ENCODE measurements around the gene HLTF.
"Not testable (repeated sequence)": the region's sequence is repeated elsewhere in the genome, so short reads cannot be mapped to it uniquely, and the experiment has no call there.

HLTF gene

DNA sequence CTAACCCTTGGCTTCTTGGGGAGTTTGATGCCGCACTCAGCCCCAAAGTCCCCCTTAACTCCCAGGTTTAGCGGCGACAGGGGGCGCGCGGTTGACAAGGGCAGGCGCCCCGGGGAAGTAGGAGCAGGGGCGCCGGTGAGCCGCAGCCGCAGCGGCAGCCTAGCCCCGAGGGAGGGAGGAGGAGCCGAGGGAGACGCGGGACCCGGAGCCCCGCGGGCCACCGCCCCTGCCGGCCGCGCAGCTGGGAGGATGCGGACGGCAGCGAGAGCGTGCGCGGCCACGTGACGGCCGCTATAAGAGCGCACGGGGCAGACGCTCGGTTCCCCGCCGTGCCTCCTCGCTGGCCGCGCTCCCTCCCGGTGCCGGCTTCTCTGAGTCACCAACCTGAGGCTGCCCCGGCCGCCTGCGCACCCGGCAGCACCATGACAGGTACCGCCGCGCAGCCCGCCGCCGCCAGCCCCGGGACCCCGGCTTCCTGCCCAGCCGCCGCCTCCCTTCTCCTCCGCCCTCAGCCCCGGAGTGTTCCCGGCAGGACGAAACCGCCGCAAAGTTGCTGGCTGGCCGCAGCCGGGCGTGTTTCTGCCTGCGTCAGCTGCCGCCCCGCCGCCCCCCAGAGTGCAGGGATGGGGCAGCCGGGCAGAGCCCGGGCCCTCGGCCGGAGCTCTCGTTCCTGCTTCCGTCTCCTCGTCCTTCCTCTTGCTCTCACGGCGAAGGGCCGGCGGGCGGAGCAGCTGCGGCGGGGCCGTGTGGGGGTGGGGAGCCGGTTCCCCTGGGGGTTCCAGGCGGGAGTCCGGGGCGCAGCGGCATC lies 94.9 kb downstream of the HLTF start, which contains the start of gene GYG1:
TSS of gene GYG1 (plus strand) at position 322 of the 808 bp plus-strand sequence. CDS start at position 423, 101 bp downstream.
- peak within 1 kb of the TSS; percentile 75 for H3K9ac ChIP-seq (ENCODE audit: insufficient read length)
- no peak within 1 kb of the TSS for H3K27ac ChIP-seq
- H3K36me3 ChIP-seq (ENCODE audit: insufficient read depth, low read length), result no peaks in the 10 kb centered on the region
- H3K4me3 ChIP-seq, result peak within 1 kb of the TSS; percentile 93
- no peaks in the 10 kb centered on the region for H3K9me3 ChIP-seq (ENCODE audit: low read depth, low read length)
- no peak for TF ChIP-seq FOXP2 (optimal IDR thresholded peaks at IDR 0.05; ENCODE audit: control extremely low read depth, extremely low read length, insufficient read depth)
- peak; percentile 75 for TF ChIP-seq POLR2AphosphoS5 (IDR thresholded peaks at IDR 0.05; ENCODE audit: borderline replicate concordance, low read depth, low read length)
- no peak for TF ChIP-seq EZH2 (IDR thresholded peaks at IDR 0.05)
- DNase-seq (ENCODE audit: low read depth, low spot score), result no peak

DNA sequence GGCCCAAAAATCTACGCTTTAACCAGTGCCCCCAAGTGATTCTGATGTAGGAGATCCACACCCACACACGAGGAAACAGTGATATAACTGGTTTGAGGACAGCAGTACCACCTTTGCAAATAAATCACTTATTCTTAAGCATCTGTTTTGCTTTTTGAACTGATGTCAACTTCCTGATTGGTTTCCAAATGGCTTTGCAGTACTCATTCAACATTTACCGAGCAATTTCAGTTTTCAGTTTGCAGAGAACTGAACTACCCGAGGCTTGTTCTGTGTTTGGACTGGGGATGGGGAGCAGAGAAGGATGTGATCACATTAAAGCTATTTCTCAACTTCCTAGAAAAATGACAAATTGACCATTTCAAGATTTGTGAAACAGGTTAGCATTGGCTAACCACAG lies 96.1 kb downstream of the HLTF start:
- TF ChIP-seq FOXP2 (optimal IDR thresholded peaks at IDR 0.05; ENCODE audit: control extremely low read depth, extremely low read length, insufficient read depth), result no peak
- no peak for TF ChIP-seq EZH2 (IDR thresholded peaks at IDR 0.05)
- TF ChIP-seq POLR2AphosphoS5 (IDR thresholded peaks at IDR 0.05; ENCODE audit: borderline replicate concordance, low read depth, low read length), result no peak
- no peak overlapping the region for H3K27ac ChIP-seq
- no peak overlapping the region for H3K4me3 ChIP-seq
- H3K9ac ChIP-seq (ENCODE audit: insufficient read length), result no peak overlapping the region
- no peaks in the 10 kb centered on the region for H3K9me3 ChIP-seq (ENCODE audit: low read depth, low read length)
- no peaks in the 10 kb centered on the region for H3K36me3 ChIP-seq (ENCODE audit: insufficient read depth, low read length)
- no peak for DNase-seq (ENCODE audit: low read depth, low spot score)

DNA sequence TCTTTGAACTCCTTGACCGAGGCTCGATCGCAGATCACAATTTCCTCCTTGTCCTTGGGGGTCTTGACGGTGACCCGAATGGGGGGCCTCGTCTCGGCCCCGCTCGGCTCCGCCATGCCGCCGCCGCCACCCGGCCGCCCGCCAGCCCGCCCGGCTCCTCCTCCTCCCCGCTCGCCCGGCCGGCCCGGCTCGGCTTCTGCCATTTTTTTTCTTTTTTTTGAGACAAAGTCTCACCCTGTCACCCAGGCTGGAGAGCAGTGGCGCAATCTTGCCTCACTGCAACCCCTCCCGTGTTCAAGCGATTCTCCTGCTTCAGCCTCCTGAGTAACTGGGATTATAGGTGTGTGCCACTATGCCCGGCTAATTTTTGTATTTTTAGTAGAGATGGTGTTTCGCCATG lies 98.8 kb downstream of the HLTF start:
- not testable (repeated sequence) for H3K9me3 ChIP-seq (ENCODE audit: low read depth, low read length); H3K9ac ChIP-seq (ENCODE audit: insufficient read length); H3K4me3 ChIP-seq; DNase-seq (ENCODE audit: low read depth, low spot score); H3K36me3 ChIP-seq (ENCODE audit: insufficient read depth, low read length); H3K27ac ChIP-seq

DNA sequence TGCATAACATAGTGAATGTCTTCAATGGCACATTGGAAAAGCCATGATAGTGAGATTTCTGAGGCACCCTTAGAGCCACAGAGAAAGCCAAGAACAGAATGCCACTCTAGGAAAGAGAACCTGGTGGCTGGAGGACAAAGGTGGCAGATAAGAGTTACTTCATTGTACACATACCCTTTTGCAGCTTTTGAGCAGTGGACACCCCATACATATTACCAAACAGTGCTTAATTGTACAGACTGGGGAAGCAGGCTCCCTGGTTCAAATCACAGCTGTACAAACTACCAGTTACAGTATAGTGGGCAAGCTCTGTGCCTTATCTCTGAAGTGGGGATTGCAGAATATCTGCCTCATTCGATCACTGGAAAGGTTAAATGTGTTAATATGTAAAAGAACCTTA lies 105.1 kb downstream of the HLTF start:
- no peak for TF ChIP-seq FOXP2 (optimal IDR thresholded peaks at IDR 0.05; ENCODE audit: control extremely low read depth, extremely low read length, insufficient read depth)
- no peak for TF ChIP-seq EZH2 (IDR thresholded peaks at IDR 0.05)
- no peak for TF ChIP-seq POLR2AphosphoS5 (IDR thresholded peaks at IDR 0.05; ENCODE audit: borderline replicate concordance, low read depth, low read length)
- no peaks in the 10 kb centered on the region for H3K9me3 ChIP-seq (ENCODE audit: low read depth, low read length)
- no peaks in the 10 kb centered on the region for H3K36me3 ChIP-seq (ENCODE audit: insufficient read depth, low read length)
- no peak overlapping the region for H3K27ac ChIP-seq
- DNase-seq (ENCODE audit: low read depth, low spot score), result no peak
- H3K9ac ChIP-seq (ENCODE audit: insufficient read length), result no peak overlapping the region
- no peak overlapping the region for H3K4me3 ChIP-seq
